ENCODE measurements around the gene KLHL29. TPM values are rescaled to one million over a fixed set of nuclear protein-coding genes. Genes with fewer than 3 reads are reported as not detected.

The KLHL29 gene
- total RNA-seq, 4 donors from 2014 or later, result 4.8 to 17.0 (median 10.5) TPM

DNA sequence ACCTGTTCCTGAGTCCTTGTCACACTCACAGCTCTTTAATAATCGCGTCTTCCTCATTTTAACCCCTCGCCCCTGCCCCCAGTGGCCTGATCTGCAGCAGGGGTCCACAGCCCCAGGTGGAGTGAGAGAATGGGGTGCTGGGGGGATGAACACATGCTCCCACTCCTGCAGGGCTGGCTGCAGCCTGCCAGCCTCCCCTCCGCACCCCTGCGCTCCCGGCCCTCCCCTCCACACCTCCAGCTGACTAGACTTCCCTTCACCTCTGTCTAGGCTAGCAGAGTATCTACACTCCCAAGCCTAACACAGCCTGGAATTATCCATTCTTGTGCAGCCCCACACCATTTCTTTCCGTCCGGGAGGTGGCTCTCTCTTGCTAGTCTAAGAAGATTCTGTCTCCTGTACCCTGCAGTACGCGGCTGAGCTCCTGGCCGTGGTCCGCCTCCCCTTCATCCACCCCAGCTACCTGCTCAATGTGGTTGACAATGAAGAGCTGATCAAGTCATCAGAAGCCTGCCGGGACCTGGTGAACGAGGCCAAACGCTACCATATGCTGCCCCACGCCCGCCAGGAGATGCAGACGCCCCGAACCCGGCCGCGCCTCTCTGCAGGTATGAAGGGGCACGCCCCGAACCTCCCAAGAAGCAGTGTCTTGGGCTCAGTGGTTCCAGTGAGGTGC is 310.4 kb downstream of the KLHL29 start:
- TF ChIP-seq, protein P1, sequence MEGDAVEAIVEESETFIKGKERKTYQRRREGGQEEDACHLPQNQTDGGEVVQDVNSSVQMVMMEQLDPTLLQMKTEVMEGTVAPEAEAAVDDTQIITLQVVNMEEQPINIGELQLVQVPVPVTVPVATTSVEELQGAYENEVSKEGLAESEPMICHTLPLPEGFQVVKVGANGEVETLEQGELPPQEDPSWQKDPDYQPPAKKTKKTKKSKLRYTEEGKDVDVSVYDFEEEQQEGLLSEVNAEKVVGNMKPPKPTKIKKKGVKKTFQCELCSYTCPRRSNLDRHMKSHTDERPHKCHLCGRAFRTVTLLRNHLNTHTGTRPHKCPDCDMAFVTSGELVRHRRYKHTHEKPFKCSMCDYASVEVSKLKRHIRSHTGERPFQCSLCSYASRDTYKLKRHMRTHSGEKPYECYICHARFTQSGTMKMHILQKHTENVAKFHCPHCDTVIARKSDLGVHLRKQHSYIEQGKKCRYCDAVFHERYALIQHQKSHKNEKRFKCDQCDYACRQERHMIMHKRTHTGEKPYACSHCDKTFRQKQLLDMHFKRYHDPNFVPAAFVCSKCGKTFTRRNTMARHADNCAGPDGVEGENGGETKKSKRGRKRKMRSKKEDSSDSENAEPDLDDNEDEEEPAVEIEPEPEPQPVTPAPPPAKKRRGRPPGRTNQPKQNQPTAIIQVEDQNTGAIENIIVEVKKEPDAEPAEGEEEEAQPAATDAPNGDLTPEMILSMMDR (IDR thresholded peaks at IDR 0.05), result no peak
- no peaks in the 10 kb centered on the region for H3K9me3 ChIP-seq
- H3K4me1 ChIP-seq, result no peaks in the 10 kb centered on the region
- intact Hi-C loops (cut with DNase I; ENCODE audit: low total_unique reads), result no loop called here
- no peaks in the 10 kb centered on the region for H3K36me3 ChIP-seq
- no peak overlapping the region for H3K27ac ChIP-seq
- no peaks in the 10 kb centered on the region for H3K27me3 ChIP-seq
- no peak for DNase-seq
- no peak overlapping the region for H3K4me3 ChIP-seq

DNA sequence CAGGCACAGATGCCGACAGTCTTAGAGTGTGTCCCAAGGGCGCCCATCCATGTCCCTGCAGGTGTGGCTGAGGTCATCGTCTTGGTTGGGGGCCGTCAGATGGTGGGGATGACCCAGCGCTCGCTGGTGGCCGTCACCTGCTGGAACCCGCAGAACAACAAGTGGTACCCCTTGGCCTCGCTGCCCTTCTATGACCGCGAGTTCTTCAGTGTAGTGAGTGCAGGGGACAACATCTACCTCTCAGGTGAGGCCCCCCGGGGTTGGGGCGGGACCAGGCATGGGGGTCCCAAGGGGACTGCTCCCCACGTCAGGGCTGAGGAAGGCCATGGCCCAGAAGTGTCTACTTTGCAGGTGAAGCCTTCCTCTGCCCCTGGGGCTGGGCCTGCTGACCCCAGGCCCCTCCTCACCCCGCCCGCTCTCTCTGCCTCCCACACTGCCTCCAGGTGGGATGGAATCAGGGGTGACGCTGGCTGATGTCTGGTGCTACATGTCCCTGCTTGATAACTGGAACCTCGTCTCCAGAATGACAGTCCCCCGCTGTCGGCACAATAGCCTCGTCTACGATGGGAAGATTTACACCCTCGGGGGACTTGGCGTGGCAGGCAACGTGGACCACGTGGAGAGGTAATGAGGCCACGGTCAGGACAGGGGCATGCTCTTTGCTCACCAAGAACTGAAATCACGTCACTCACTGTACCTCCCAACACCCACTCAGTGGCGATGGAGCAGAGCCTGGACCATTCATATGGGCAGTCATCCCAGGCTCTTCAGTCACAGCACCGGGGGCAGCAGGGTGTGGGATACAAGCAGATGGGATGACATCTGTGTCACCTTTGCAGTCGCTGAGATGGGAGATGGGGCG is 311.1 kb downstream of the KLHL29 start:
- no peaks in the 10 kb centered on the region for H3K36me3 ChIP-seq
- DNase-seq, result no peak

DNA sequence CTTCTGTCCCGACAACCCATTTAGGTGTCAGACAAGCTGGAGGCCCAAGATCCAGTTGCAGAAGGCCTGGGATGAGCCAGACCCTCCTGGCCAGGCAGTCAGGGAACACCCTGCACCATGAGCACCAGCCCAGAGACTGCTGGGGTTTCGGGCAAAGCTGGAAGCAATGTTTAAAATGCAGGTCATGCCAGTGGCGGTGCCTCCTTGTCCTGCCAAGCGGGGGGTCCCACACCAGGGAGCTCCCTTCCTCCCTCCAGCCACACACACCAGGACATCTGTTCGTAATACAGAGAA is 311.7 kb downstream of the KLHL29 start:
- Histone ChIP-seq H3K36me3 (no peaks in the 10 kb centered on the region), H3K4me1 (no peaks in the 10 kb centered on the region), H3K27me3 (no peaks in the 10 kb centered on the region), H3K4me3 (no peak overlapping the region), H3K27ac (no peak overlapping the region), H3K9me3 (no peaks in the 10 kb centered on the region)
- TF ChIP-seq POLR2A (IDR thresholded peaks at IDR 0.05), result no peak
- TF ChIP-seq, protein P1 (IDR thresholded peaks at IDR 0.05), result no peak
- no peak for DNase-seq
- intact Hi-C loops (cut with DNase I; ENCODE audit: low total_unique reads), result no loop called here

More for the DNA sequence above, 311.1 kb downstream of the KLHL29 start:
- Histone ChIP-seq H3K27ac (no peak overlapping the region), H3K4me3 (no peak overlapping the region), H3K4me1 (no peaks in the 10 kb centered on the region), H3K27me3 (no peaks in the 10 kb centered on the region), H3K9me3 (no peaks in the 10 kb centered on the region)
- intact Hi-C loops (cut with DNase I; ENCODE audit: low total_unique reads), result no loop called here
- TF ChIP-seq POLR2A (IDR thresholded peaks at IDR 0.05), result no peak
- TF ChIP-seq, protein P1 (IDR thresholded peaks at IDR 0.05), result no peak

DNA sequence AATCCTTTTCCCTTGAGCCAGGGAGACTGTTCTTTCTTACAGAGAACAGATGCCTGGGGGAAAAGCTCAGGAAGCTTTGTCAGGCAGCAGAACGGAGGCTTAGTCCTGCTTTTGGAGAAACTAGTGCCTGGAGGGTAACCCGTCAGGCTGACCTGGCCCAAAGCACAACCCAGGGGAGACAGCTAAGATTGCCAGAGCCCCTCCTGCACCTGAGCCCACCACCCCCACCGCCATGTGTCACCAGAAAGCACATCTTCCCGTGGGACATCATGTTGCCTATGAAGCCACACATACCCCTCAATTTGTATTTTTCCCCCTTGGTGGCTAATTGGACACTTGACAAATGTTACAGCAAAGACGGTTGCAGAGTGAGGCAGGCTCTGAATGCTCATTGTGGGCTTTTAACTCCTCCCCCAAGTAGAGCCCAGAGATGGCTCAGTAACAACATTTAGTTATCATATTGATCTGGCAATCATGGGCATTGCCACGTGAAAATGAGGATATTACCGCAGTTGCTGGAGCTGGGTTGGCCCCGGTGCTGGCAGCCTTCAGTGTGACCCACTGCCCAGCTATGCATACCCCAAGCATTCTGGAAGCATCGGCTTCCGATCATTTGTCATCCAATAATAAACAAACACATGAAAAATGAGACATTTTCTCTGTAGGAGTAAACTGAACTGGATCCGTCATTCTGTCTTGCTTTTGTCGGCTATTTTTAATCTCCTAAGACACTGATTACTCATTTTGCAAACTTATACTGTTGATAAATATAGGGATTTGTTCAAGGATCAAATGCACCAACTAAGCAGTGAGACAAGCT is 312.5 kb downstream of the KLHL29 start:
- Histone ChIP-seq H3K27me3 (no peaks in the 10 kb centered on the region), H3K27ac (no peak overlapping the region), H3K36me3 (no peaks in the 10 kb centered on the region), H3K9me3 (no peaks in the 10 kb centered on the region), H3K4me3 (no peak overlapping the region), H3K4me1 (no peaks in the 10 kb centered on the region)
- intact Hi-C loops (cut with DNase I; ENCODE audit: low total_unique reads), result loop anchor here (2.0 kb wide), 1 partner anchor 39 kb away; no protein-coding TSS in a partner anchor
- no peak for DNase-seq
- TF ChIP-seq POLR2A (IDR thresholded peaks at IDR 0.05), result no peak
- TF ChIP-seq, protein P1 (IDR thresholded peaks at IDR 0.05), result no peak
